Activated CD8-positive, alpha-beta memory T cell treated with anti-CD3 and anti-CD28 coated beads for 1 hour (primary cell): ENCODE results near the gene DIAPH3.

Experiments
- DNase-seq, 2 donors: peaks; one replicate each; pipeline ENCODE4 v3.0.0-alpha.2; 2020; ENCODE audit warnings: low read depth in 1 of 2; ENCODE audit errors: extremely low read depth in 1 of 2

The DIAPH3 gene

DNA sequence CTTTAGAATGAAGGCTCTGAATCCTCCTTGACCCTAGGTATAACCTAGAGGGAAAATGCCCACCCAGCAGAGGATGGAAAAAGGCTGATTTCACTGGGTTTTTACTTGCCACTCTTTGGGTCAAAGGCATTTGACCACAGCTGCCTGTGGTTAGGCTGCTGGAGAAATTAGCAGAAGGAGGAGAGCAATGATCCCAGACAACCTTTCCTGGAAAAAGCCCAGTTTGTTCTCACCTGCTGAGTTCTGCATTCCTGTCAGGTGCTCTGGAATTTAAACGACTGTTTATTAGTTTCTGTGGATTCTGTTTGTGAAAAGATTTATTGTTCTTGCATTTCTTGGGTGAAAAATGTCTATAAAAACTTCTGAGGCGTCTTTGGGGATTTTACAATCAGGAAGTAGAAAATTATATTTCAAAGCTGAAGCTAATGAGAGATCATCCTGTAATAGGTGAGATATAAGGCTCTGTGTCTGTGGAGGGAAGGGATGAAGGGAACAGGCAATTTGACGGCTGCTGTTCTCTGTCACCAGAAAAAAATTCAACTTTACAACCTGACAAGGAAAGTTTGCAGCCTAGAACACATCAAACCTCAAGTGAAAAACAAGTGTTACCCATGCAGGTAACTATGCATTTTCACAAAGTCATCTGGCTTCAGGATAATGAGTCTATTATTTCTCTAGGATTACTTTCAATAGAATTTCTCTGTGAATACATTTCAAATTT is 519.7 kb downstream of the DIAPH3 start:
- no peak for DNase-seq

DNA sequence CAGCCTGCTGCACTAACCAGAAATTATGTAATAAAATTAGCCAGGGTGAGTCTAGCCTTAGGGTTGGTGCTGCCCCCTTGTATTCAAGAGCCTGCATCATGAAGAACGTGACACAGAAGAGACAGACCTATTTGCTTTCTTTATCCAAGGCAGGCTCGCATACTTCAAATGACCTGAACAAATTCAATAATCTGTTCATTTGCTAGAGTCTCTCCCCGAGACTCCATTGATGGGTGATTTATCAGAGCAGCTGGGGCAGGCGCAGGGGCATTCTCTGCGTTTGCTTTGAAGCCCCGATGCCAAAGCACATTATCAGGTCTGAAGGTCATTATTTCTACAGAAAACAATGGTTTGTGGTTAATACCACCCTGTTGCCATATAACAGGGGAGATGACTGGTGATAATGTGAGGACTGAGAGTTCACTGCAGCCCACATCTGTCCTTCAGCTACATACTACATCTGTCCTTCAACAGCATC is 520.3 kb downstream of the DIAPH3 start:
- DNase-seq = no peak

DNA sequence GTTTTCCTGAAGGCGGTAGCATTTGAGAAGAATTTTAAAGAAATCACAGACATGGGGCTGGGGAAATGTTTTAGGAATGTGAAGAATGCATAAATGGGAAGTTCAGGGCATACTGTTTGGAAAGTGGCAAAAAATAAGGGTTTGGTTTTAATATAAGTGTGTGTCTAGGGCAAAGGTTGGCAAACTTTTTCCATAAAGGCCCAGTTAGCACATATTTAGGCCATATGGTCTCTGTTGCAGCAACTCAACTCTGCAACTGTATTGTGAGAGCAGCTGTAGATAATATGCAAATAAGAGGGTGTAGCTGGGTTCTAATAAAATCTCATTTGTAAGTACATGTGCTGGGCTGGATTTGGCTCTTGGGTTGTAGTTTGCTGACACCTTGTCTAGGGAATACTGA is 521.9 kb downstream of the DIAPH3 start:
- no peak for DNase-seq

DNA sequence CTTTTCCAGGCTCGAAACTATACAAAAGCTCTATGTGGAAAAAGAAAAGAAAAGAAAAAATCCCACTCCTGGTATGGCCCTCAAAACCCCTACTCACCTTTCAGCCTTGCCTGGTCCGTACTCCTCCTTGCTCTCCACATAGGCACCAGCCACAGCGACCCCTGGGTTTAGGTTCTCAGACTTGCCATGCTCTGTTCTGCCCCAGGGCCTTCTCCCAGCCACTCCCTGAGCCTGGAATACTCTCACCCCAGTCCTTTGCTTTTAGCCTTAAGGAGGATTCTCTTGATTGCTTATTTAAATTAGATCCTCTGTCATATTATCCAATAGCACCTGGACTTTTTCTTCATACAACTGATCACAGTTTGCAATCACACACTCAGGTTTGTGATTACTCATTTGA is 522.5 kb downstream of the DIAPH3 start:
- DNase-seq = no peak

DNA sequence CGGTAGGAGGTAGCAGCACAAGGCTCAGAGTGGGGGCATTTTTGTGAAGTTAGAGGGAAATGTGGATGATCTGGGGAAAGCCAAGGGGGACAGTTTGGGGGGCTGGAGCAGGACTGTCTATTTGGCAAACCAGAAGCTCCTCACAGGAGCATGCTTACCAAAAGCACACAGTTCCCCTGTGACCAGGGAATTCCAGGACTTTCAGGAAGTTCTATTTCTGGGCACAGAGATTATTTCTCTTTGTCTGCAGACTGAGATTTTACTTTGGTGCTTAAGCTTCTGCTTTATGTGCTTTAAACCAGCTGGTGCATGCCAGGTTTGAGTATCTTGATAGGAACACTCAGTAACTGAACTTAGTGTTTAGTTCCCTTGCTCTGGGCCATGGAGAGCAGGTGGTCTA is 525.3 kb downstream of the DIAPH3 start:
- no peak for DNase-seq

DNA sequence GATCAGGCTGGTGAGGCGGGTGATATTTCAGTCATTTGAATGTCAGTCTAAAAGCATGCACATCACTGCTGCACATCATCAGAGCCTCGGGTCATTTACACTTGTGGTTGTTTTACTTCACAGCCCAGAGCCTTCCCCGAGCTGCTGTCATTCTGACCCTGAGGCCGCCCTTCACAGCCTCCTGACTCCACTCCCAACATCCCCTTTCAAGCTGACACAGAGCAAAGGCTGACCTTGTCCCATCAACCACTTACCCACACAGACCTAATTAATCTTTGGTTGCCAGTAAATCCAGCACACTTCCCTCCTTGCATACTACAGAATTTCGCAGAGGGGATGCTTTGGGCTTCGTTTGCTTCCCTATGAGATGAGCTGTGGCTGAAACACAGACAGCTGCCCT is 528.1 kb downstream of the DIAPH3 start:
- no peak for DNase-seq

DNA sequence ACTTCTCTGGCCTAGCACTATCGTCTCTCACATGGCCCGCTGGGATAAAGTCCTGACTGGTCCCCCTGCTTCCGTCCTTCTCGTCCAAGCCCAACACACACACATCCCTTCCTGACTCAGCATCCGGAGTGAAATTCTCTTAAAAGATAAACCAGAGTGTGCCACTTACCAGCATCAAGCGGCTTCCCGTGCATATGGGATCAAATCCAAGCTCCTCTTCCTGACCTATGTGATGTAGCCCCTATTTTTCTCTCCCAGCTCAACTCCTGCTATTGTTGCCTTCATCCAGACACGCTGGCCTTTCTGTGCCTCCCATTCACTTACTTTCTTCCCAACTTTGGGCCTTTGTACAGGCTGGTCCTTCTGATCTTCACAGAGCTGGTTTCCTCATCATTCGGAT is 530.4 kb downstream of the DIAPH3 start:
- no peak for DNase-seq

DNA sequence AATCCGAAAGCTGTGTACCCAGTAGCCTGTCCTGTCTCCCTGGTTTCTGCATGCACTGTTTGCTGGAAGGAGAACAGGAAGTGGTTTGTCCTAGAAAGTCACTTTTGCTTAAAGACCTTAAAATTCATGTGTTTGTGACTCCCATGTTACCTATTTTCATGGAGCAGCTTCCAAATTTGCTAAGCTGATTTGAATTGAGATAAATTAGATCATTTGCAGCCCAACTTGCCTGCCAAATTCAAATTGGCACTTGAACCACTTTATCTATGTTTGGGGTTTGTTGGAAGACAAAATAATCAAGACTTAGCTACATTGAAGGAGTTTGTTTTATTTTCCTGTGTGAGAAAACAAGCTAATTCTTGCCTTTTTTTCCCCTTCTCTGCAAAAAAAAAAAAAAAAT is 532.5 kb downstream of the DIAPH3 start:
- DNase-seq = no peak

DNA sequence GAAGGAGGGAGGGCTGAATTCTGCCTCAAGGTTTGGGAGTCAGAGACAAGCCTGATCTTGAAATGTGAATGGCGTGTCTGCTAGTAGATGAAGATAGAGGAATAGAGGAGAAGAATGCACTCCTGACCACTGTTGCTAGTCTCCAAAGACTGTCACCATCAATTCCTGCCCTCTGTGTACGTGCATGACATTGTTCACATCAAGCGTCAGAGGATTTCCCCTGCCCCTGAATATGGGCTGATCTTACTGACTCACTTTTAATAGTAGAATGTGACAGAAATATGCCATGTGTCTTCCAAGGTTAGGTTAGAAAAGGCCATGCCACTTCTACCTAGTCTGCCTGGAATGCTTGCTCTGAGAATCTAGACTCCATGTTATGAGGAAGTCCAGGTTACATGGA is 538.6 kb downstream of the DIAPH3 start:
- no peak for DNase-seq

DNA sequence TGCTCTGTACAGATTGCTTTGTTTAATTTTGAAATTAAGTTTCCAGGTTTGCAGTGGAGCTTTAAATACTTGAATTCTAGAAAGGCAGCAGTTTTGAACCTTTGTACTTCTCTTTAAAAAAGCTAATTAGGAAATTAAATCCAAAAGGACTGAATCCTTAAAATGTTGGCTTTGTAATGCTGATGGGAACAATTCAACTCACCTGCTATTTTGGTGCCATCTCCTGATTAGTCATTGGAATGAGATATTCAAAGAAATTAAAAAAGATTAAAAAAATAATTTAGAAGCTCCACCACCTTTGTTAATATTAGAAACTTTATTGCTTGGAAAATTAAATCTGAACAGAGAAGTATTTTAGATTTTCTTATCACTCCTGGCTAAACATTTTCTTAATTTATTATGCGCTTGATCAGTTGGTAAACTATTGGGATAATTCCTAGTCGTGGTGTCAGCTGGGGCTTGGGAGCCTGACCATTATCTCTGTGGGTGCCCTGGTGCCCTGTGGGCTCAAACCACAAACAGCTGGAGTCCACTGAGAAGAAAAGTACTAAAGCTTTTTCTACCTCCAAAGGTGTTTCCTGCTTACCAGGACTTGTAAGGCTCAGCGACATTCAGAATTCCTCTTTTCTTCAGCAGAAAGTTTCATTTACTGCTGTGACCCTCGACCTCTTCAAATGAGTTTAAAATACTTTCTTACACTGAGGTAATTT is 540.4 kb downstream of the DIAPH3 start:
- no peak for DNase-seq

DNA sequence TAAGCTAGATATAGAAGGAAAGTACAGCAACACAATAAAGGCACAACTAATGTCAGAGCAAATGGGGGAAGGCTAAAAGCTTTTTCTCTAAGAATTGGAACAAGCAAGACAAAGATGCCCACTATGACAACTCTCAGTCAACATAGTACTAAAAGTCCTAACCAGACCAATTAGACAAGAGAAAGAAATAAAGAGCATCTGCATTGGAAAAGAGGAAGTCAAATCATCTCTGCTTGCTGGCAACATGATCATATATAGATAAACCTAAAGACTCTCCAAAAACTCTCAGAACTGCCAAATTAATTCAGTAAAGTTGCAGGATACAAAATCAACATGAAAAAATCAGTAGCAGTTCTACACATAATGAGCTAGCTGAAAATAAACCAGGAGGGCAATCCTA is 542.0 kb downstream of the DIAPH3 start:
- no peak for DNase-seq
